AG10803 (cell line): Measurements from ENCODE around the gene ALPI.
"Not testable (repeated sequence)": the region's sequence is repeated elsewhere in the genome, so short reads cannot be mapped to it uniquely, and the experiment has no call there.

ENCODE experiments used
- DNase-seq: peaks from one replicate; pipeline ENCODE4 v3.0.0; 2010; ENCODE audit warnings: low read depth
- H3K4me3 ChIP-seq: 2 replicates; pipeline ENCODE4 v1.5.1; 2011; ENCODE audit warnings: mild to moderate bottlenecking, low read length, control low read depth
- CTCF ChIP-seq: conservative IDR thresholded peaks from 2 replicates; pipeline ENCODE4 v1.5.1; 2011; ENCODE audit warnings: mild to moderate bottlenecking, low read length, control low read depth, inconsistent platforms

ALPI gene

GRCh38 chr2:232441147-232441651, 14.8 kb upstream of the ALPI start:
- no peak overlapping the region for H3K4me3 ChIP-seq
- no peak for TF ChIP-seq CTCF
- DNase-seq, result no peak

- not testable (repeated sequence) for H3K4me3 ChIP-seq, DNase-seq
These were observed 14.0 kb upstream of the ALPI start for GRCh38 chr2:232441922-232442321.

GRCh38 chr2:232442431-232442830, 13.5 kb upstream of the ALPI start:
- H3K4me3 ChIP-seq, DNase-seq: not testable (repeated sequence)

DNA sequence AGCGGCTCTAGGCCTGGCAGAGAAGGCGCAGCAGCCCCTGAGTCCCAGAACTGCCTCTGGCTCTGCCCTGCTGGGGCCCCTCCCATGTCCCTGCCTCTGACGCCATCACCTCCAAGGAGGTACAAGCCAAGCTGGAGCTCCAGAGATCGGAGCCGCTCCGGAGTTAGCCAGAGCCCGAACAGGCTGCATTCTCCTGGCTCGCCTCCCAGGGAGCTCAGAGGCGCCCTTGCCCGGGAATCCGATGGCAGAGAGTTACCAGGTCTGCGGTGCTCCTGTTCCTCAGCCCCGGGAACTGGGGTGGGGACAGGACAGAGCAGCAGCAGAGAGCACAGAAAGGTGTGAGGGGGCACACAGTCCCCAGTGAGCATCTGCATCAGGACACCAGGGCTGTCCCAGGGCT, 12.9 kb upstream of the ALPI start:
- not testable (repeated sequence) for DNase-seq

DNA sequence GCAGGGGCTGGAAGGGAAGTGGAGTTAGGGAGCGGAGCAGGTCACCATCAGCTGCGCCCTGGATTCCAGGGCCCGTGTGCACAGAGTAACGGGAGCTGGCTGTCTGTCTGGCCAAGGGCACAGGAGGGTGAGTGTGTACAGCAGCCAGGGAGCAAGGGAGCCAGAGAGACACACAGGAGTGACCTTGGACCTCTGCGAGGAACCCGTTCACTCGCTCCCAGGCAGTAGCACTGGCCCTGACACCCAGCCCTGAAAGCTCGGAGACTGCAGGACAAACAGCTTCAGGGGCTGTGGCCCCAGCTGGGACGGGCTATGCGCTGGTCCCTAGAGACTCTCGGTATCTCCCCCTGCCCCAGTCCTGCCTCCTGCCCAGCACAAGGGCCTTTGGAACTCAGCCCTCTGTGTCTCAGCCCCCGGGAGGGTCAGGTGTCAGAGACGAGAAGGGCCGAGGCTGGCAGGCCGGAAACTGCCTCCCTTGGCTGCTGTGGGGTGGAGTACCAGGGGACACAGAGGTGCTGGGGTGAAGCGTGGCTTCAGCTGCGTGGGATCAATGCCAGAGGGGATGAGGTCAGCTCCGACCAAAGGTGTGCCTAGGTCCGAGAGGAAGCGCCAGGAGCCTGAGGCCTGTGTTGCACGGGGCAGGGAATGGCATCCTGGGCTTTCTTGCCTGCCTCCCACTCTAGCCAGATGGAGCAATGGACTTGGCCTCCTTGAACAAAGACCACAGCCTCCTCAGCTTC, 12.1 kb upstream of the ALPI start:
- H3K4me3 ChIP-seq, DNase-seq: not testable (repeated sequence)

More for the DNA sequence above, 12.9 kb upstream of the ALPI start:
- H3K4me3 ChIP-seq, result not testable (repeated sequence)

DNA sequence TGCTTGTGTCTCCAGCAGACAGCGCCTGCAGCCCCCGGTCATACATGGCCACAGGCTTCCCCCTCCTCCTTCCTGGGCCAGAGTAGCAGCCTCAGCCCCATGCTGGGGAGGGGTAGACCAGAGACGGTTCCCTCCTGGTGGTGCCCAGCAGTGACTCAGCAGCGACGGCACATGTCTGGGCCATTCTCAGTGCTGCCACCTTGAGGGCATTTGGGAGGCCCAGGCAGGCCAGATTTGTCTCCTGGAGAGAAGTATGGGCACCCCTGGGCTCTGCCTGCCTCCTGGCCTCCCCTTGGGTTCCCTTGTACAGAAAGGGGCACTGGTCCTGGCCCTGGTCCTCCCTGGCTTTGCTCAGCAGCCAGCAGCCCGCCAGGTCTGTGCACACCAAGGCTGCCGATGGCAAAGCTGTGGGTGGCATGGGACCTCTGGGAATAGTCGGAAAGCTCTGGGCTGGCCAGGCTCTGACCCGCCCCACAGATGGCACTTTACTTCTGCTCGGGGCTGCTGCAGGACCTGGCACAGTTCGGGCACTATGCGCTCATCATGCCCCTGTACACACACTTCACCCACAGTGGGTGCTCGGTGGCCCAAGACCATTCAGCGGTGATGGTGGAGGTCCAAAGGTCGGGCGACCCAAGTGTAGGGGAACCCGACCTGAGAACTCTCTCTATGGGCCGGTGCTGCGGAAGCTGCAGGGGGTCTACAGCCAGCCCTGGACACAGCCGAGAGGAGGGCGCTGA, 11.4 kb upstream of the ALPI start:
- H3K4me3 ChIP-seq, result no peak overlapping the region
- peak; percentile 52 for DNase-seq
- peak; percentile 62 for TF ChIP-seq CTCF

GRCh38 chr2:232445149-232445885, 10.6 kb upstream of the ALPI start:
- not testable (repeated sequence) for DNase-seq, H3K4me3 ChIP-seq

GRCh38 chr2:232446266-232446777, 9.6 kb upstream of the ALPI start:
- H3K4me3 ChIP-seq, DNase-seq: not testable (repeated sequence)

DNA sequence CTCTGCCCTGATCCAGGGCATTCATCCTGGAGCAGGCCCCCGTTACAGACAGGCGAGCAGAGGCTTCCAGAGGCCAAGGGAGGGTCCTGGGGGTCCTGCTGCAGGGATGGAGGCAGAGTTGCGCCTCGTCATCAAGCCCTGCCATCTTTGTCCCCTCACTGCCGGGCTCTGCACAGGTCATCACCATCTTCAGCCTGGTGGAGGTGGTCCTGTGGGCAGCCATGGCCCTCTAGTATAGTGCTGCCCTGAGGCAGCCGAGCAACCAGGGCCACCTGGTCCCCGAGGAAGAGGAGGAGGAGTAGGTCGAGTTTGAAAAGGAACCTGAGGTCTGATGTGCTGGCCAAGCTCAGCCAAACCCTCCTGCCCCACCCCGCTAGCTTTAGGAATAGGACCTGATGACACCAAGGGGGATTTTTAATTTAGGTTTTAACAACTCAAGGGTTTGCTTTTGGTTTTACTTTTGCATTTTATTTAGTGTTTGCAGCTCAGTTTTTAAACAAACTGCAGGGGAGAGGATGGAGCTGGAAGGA, 8.8 kb upstream of the ALPI start:
- TF ChIP-seq CTCF, result no peak
- no peak overlapping the region for H3K4me3 ChIP-seq
- no peak for DNase-seq
